IMR-90 (cell line): Measurements from ENCODE around the gene SLC2A13. TPM values are rescaled to one million over a fixed set of nuclear protein-coding genes. Genes with fewer than 3 reads are reported as not detected.

Source experiments
- ATAC-seq: fragments of 200-7000 bp; cut with Tn5 transposase; 2 replicates; pipeline ENCODE4 v1.9.1; 2020; ENCODE audit warnings: low read depth, mild to moderate bottlenecking, moderate library complexity
- BruUV-seq: library from RNA; stranded (reverse); fragments of 400-500 nt; replicated peaks from 2 replicates; lab custom pipeline; 2021; lab: Mats Ljungman, UMichigan
- CTCF ChIA-PET: fragments of 300-600 bp; formaldehyde crosslinking; extraction: SDS; loops from one replicate; lab custom pipeline; 2021; ENCODE audit warnings: antibody characterized with exemption; lab: Yijun Ruan, JAX
- POLR2A ChIA-PET: fragments of 300-600 bp; sonication (Branson Sonifier 250); formaldehyde crosslinking; loops from one replicate; lab custom pipeline; 2022; ENCODE audit warnings: antibody characterized with exemption; ENCODE audit not compliant: unreplicated experiment; lab: Charles Lee
- DNase-seq: peaks from one replicate; pipeline ENCODE4 v3.0.0; 2013
- H2AFZ ChIP-seq: replicated peaks from 2 replicates; pipeline ENCODE3; 2013; ENCODE audit warnings: low read length, mild to moderate bottlenecking; ENCODE audit not compliant: poor library complexity
- H2AK5ac ChIP-seq: 2 replicates; pipeline ENCODE4 v1.6.1; 2013; ENCODE audit warnings: low read depth, low read length, inconsistent platforms
- H2AK9ac ChIP-seq: replicated peaks from 2 replicates; pipeline ENCODE3; 2013; ENCODE audit warnings: mild to moderate bottlenecking, low read depth, low read length, moderate library complexity; ENCODE audit not compliant: poor library complexity
- H2BK120ac ChIP-seq: 2 replicates; pipeline ENCODE4 v1.6.1; 2013; ENCODE audit warnings: low read depth, low read length, inconsistent platforms
- H2BK15ac ChIP-seq: 3 replicates; pipeline ENCODE4 v1.6.1; 2013; ENCODE audit warnings: low read depth, low read length, inconsistent platforms
- H2BK20ac ChIP-seq: 2 replicates; pipeline ENCODE4 v1.6.1; 2013; ENCODE audit warnings: low read depth, mild to moderate bottlenecking, inconsistent platforms, low read length, moderate library complexity
- H2BK5ac ChIP-seq: 2 replicates; pipeline ENCODE4 v1.6.1; 2013; ENCODE audit warnings: mild to moderate bottlenecking, low read depth, low read length, inconsistent platforms; ENCODE audit not compliant: poor library complexity, severe bottlenecking
- H3K14ac ChIP-seq: replicated peaks from 2 replicates; pipeline ENCODE4 v1.6.1; 2013; ENCODE audit warnings: low read depth, low read length, inconsistent platforms
- H3K18ac ChIP-seq: 2 replicates; pipeline ENCODE4 v1.6.1; 2013; ENCODE audit warnings: low read depth, low read length, control low read depth
- H3K23ac ChIP-seq: 2 replicates; pipeline ENCODE4 v1.6.1; 2013; ENCODE audit warnings: low read depth, low read length, inconsistent platforms
- H3K27ac ChIP-seq: 2 replicates; pipeline ENCODE4 v1.5.1; 2013; ENCODE audit warnings: mild to moderate bottlenecking, control low read depth, low read length; ENCODE audit not compliant: insufficient read depth
- H3K27me3 ChIP-seq: 2 replicates; pipeline ENCODE4 v1.6.1; 2013; ENCODE audit warnings: low read length; ENCODE audit not compliant: control insufficient read depth, insufficient read depth
- H3K36me3 ChIP-seq: 2 replicates; pipeline ENCODE4 v1.6.1; 2013; ENCODE audit warnings: low read length, mixed read lengths; ENCODE audit not compliant: control insufficient read depth, insufficient read depth
- H3K4ac ChIP-seq: 2 replicates; pipeline ENCODE4 v1.6.1; 2013; ENCODE audit warnings: low read depth, low read length, inconsistent platforms
- H3K4me1 ChIP-seq: 2 replicates; pipeline ENCODE4 v1.6.1; 2013; ENCODE audit warnings: low read length, mixed read lengths; ENCODE audit not compliant: control insufficient read depth, insufficient read depth
- H3K4me2 ChIP-seq: 2 replicates; pipeline ENCODE4 v1.6.1; 2013; ENCODE audit warnings: low read depth, mild to moderate bottlenecking, control low read depth, low read length, moderate library complexity
- H3K4me3 ChIP-seq: 2 replicates; pipeline ENCODE4 v1.5.1; 2013; ENCODE audit warnings: low read depth, mild to moderate bottlenecking, control low read depth, low read length, moderate library complexity; ENCODE audit not compliant: insufficient read depth
- H3K56ac ChIP-seq: 2 replicates; pipeline ENCODE4 v1.6.1; 2013; ENCODE audit warnings: low read length, inconsistent platforms; ENCODE audit not compliant: insufficient read depth; ENCODE audit errors: extremely low read depth
- H3K79me1 ChIP-seq, 2 experiments: 2 replicates each; pipeline ENCODE4 v1.6.1; 2013; ENCODE audit warnings: low read length in 2 of 2, inconsistent platforms in 1 of 2, low read depth in 1 of 2
- H3K9ac ChIP-seq: 2 replicates; pipeline ENCODE4 v1.6.1; 2013; ENCODE audit warnings: low read depth, low read length, control low read depth
- H3K9me1 ChIP-seq: 2 replicates; pipeline ENCODE4 v1.6.1; 2013; ENCODE audit warnings: low read length, inconsistent platforms; ENCODE audit not compliant: insufficient read depth
- H3K9me3 ChIP-seq: 2 replicates; pipeline ENCODE4 v1.6.1; 2013; ENCODE audit warnings: low read length; ENCODE audit not compliant: control insufficient read depth, insufficient read depth
- H4K20me1 ChIP-seq: 2 replicates; pipeline ENCODE4 v1.6.1; 2013; ENCODE audit warnings: low read length, inconsistent platforms; ENCODE audit not compliant: insufficient read depth
- H4K5ac ChIP-seq: 2 replicates; pipeline ENCODE4 v1.6.1; 2013; ENCODE audit warnings: mild to moderate bottlenecking, low read depth, low read length, control low read depth
- H4K8ac ChIP-seq, 2 experiments: 2 replicates each; pipeline ENCODE4 v1.6.1; 2013; ENCODE audit warnings: low read depth in 2 of 2, low read length in 2 of 2, control low read depth in 1 of 2, inconsistent platforms in 1 of 2
- H4K91ac ChIP-seq: 2 replicates; pipeline ENCODE4 v1.6.1; 2013; ENCODE audit warnings: low read depth, low read length, inconsistent platforms; ENCODE audit not compliant: insufficient read depth
- CHD1 ChIP-seq: IDR thresholded peaks from 2 replicates; pipeline ENCODE4 v1.6.1; 2012; ENCODE audit warnings: low read depth, low read length, improper control_type of control experiment
- NFE2L2 ChIP-seq: fragments of 150-350 bp; IDR thresholded peaks from 2 replicates; pipeline ENCODE4 v1.6.1; 2016; ENCODE audit warnings: low read depth, mild to moderate bottlenecking, low read length
- WGBS, 2 experiments: methylation state at CpG; one replicate each; pipeline versions ENCODE4 v1.1.5 to v1.1.7; 2013; ENCODE audit warnings: missing lambda C conversion rate in 2 of 2; ENCODE audit not compliant: insufficient read length in 1 of 2; ENCODE audit errors: extremely low coverage in 2 of 2; 5-methylcytosine and 5-hydroxymethylcytosine counted together
- dilution Hi-C: fragments of 300-500 bp; cut with HindIII; formaldehyde crosslinking; loops from one replicate; pipeline ENCODE4 v1.14.3; 2018; ENCODE audit warnings: low sequenced_read_pairs; ENCODE audit not compliant: unreplicated experiment
- in situ Hi-C: fragments of 300-500 bp; cut with MboI; formaldehyde crosslinking; loops from 3 replicates; pipeline ENCODE4 v1.14.3; 2019; ENCODE audit warnings: low sequenced_read_pairs, inconsistent platforms, mixed read lengths
- intact Hi-C: fragments of 100-400 bp; cut with micrococcal nuclease; formaldehyde crosslinking; loops from 2 replicates; pipeline ENCODE4 v1.10.0; 2022
- polyA plus RNA-seq, 3 experiments: library from polyadenylated mRNA; depleted of rRNA; stranded (reverse); fragments of >200 nt; gene quantifications; 2 replicates each; pipeline ENCODE4 v1.2.3, GENCODE V29; 2012; ENCODE audit warnings: low replicate concordance in 1 of 3
- total RNA-seq: library from RNA; depleted of rRNA; stranded (reverse); fragments of >200 nt; gene quantifications from 2 replicates; pipeline ENCODE4 v1.2.3, GENCODE V29; 2012

Gene SLC2A13
- total and polyA plus RNA-seq, 2 of the 4 experiments (the other 2 are of a cell fraction) = 1.5 to 3.9 TPM

- Histone ChIP-seq H3K4me1 (no peaks in the 10 kb centered on the region), H3K4me3 (no peak overlapping the region), H3K27me3 (no peaks in the 10 kb centered on the region), H3K56ac (no peak overlapping the region), H3K14ac (no peak overlapping the region), H2AFZ (no peak overlapping the region), H4K8ac (no peak overlapping the region), H2BK5ac (no peak overlapping the region), H3K27ac (no peak overlapping the region), H3K23ac (no peak overlapping the region), H2BK120ac (no peak overlapping the region), H3K9me3 (no peaks in the 10 kb centered on the region), H2AK5ac (no peak overlapping the region), H3K4ac (no peak overlapping the region), H3K4me2 (no peak overlapping the region), H3K36me3 (no peaks in the 10 kb centered on the region), H2BK20ac (no peak overlapping the region), H2BK15ac (no peak overlapping the region), H3K9ac (no peak overlapping the region), H3K18ac (no peak overlapping the region), H3K79me1 (no peaks in the 10 kb centered on the region), H4K5ac (no peak overlapping the region), H4K91ac (no peak overlapping the region), H3K9me1 (no peaks in the 10 kb centered on the region), H2AK9ac (no peak overlapping the region), H4K20me1 (no peaks in the 10 kb centered on the region)
- in situ Hi-C loops (no loop called here), dilution Hi-C loops (no loop called here), intact Hi-C loops (no loop called here)
- ChIA-PET POLR2A (no interaction called here), CTCF (no interaction called here)
- no CpG with 5 or more reads among the region's 2 CpGs for WGBS, 2 experiments
- BruUV-seq = no TSS peak
- DNase-seq (peak; percentile 42), ATAC-seq (peak; percentile 65)
- TF ChIP-seq CHD1 = no peak
- no peak for TF ChIP-seq NFE2L2
Observed at GRCh38 chr12:39846971-39847650, 258.8 kb downstream of the SLC2A13 start.
